GM19328 (cell line): ENCODE results near the gene CENPU.

ENCODE experiments used
- ATAC-seq: cut with Tn5 transposase; IDR thresholded peaks from one replicate; pipeline ENCODE4 v1.9.1; 2021; ENCODE audit warnings: mild to moderate bottlenecking, moderate library complexity; ENCODE audit not compliant: unreplicated experiment

The CENPU gene

GRCh38 chr4:184645904-184646610, 87.8 kb downstream of the CENPU start:
- no peak for ATAC-seq

- ATAC-seq, result no peak
These were observed 89.2 kb downstream of the CENPU start for GRCh38 chr4:184644553-184645307.
